Stimulated activated CD4-positive, alpha-beta T cell treated with anti-CD3 and anti-CD28 coated beads, Interleukin-15, amount 100 ng/mL, for 48 hours (primary cell): ENCODE data around the gene SPOCK2.
"Not testable (repeated sequence)": the region's sequence is repeated elsewhere in the genome, so short reads cannot be mapped to it uniquely, and the experiment has no call there.

Experiments used
- DNase-seq, 2 donors: peaks; one replicate each; pipeline ENCODE4 v3.0.0-alpha.2; 2020; ENCODE audit warnings: low read depth in 2 of 2

The SPOCK2 gene

GRCh38 chr10:72087969-72088888, at the start of gene SPOCK2:
Gene SPOCK2 (minus strand): TSS chr10:72088551. CDS start chr10:72088328, 223 bp downstream.
- peak; percentile 41 to 48 for DNase-seq

GRCh38 chr10:72137583-72137982, 49.2 kb upstream of the SPOCK2 start:
- no peak for DNase-seq

- DNase-seq = not testable (repeated sequence)
Measured at GRCh38 chr10:72136225-72136624, 47.9 kb upstream of the SPOCK2 start.

- DNase-seq = no peak
Measured at GRCh38 chr10:72134785-72135767, 46.7 kb upstream of the SPOCK2 start.

GRCh38 chr10:72133517-72133916, 45.2 kb upstream of the SPOCK2 start:
- no peak for DNase-seq

- DNase-seq = no peak
Measured at GRCh38 chr10:72132854-72133253, 44.5 kb upstream of the SPOCK2 start.

GRCh38 chr10:72127571-72127970, 39.2 kb upstream of the SPOCK2 start:
- no peak for DNase-seq

- no peak for DNase-seq
Measured at GRCh38 chr10:72126872-72127232, 38.5 kb upstream of the SPOCK2 start.

- no peak for DNase-seq
Measured at GRCh38 chr10:72126184-72126871, 38.0 kb upstream of the SPOCK2 start.

- DNase-seq = no peak
Measured at GRCh38 chr10:72124989-72125388, 36.6 kb upstream of the SPOCK2 start.

GRCh38 chr10:72124381-72124780, 36.0 kb upstream of the SPOCK2 start:
- no peak for DNase-seq

GRCh38 chr10:72123616-72124015, 35.3 kb upstream of the SPOCK2 start:
- no peak for DNase-seq

GRCh38 chr10:72122221-72122620, 33.9 kb upstream of the SPOCK2 start:
- no peak for DNase-seq

- DNase-seq = no peak
Measured at GRCh38 chr10:72121389-72121788, 33.0 kb upstream of the SPOCK2 start.

GRCh38 chr10:72116372-72116771, 28.0 kb upstream of the SPOCK2 start:
- DNase-seq = no peak

GRCh38 chr10:72114706-72115450, 26.5 kb upstream of the SPOCK2 start:
- no peak for DNase-seq

GRCh38 chr10:72110673-72111401, 22.5 kb upstream of the SPOCK2 start:
- no peak for DNase-seq

- no peak for DNase-seq
Measured at GRCh38 chr10:72109636-72110157, 21.3 kb upstream of the SPOCK2 start.

GRCh38 chr10:72108830-72109635, 20.7 kb upstream of the SPOCK2 start:
- no peak for DNase-seq
